CD4-positive, CD25-positive, alpha-beta regulatory T cell (primary cell): ENCODE results near the gene TROAP. TPM values are rescaled to one million over a fixed set of nuclear protein-coding genes. Genes with fewer than 3 reads are reported as not detected.

Experiments used
- ATAC-seq, 2 donors: fragments of 150-1000 bp; cut with Tn5 transposase; one replicate each; pipeline ENCODE4 v1.10.0; 2021; ENCODE audit warnings: low read depth in 2 of 2, moderate number of reproducible peaks in 2 of 2, moderate library complexity in 1 of 2
- DNase-seq, 3 donors: peaks; one replicate each; pipeline versions ENCODE4 v3.0.0 to v3.0.0-alpha.2; 2012 to 2022; ENCODE audit warnings: mixed read lengths in 1 of 3
- H3K27ac ChIP-seq: one replicate; pipeline ENCODE4 v1.7.0; 2013; ENCODE audit warnings: mild to moderate bottlenecking, low read length; ENCODE audit not compliant: insufficient read depth, poor library complexity, severe bottlenecking
- H3K27me3 ChIP-seq: one replicate; pipeline ENCODE4 v1.7.0; 2013; ENCODE audit warnings: low read length; ENCODE audit not compliant: control insufficient read depth, insufficient read depth
- H3K36me3 ChIP-seq: one replicate; pipeline ENCODE4 v1.7.0; 2013; ENCODE audit warnings: mild to moderate bottlenecking, low read length, moderate library complexity; ENCODE audit not compliant: control insufficient read depth, insufficient read depth
- H3K4me1 ChIP-seq: 2 replicates; pipeline ENCODE4 v1.7.0; 2013; ENCODE audit warnings: mild to moderate bottlenecking, low read length; ENCODE audit not compliant: insufficient read depth, control insufficient read depth, poor library complexity, severe bottlenecking
- H3K4me3 ChIP-seq: one replicate; pipeline ENCODE4 v1.7.0; 2013; ENCODE audit warnings: low read depth, mild to moderate bottlenecking, low read length, moderate library complexity
- H3K9me3 ChIP-seq, 2 experiments: 1 replicate in 1 of 2; 2 replicates in 1 of 2; pipeline ENCODE4 v1.7.0; 2013; ENCODE audit warnings: low read length in 2 of 2, mild to moderate bottlenecking in 1 of 2, moderate library complexity in 1 of 2; ENCODE audit not compliant: control insufficient read depth in 2 of 2
- H3K27ac Mint-ChIP-seq, 3 donors: one replicate each; pipeline ENCODE4 v1.8.0; 2020 to 2022; ENCODE audit warnings: mild to moderate bottlenecking in 3 of 3, mixed read lengths in 3 of 3, moderate library complexity in 2 of 3
- H3K27me3 Mint-ChIP-seq: one replicate; pipeline ENCODE4 v1.8.0; 2022; ENCODE audit warnings: mild to moderate bottlenecking, mixed read lengths
- H3K36me3 Mint-ChIP-seq: one replicate; pipeline ENCODE4 v1.8.0; 2020; ENCODE audit warnings: mixed read lengths
- H3K4me1 Mint-ChIP-seq, 4 donors: one replicate each; pipeline ENCODE4 v1.8.0; 2020 to 2022; ENCODE audit warnings: mixed read lengths in 4 of 4, mild to moderate bottlenecking in 1 of 4
- H3K4me3 Mint-ChIP-seq, 4 donors: one replicate each; pipeline ENCODE4 v1.8.0; 2020 to 2022; ENCODE audit warnings: mild to moderate bottlenecking in 4 of 4, mixed read lengths in 4 of 4, moderate library complexity in 3 of 4
- H3K9me3 Mint-ChIP-seq, 7 donors: one replicate each; pipeline ENCODE4 v1.8.0; 2020 to 2022; ENCODE audit warnings: mixed read lengths in 7 of 7, mild to moderate bottlenecking in 3 of 7, moderate library complexity in 2 of 7
- polyA plus RNA-seq, 4 donors: library from polyadenylated mRNA; unstranded; fragments of 300-500 nt; fragmentation: Illumina TruSeq; gene quantifications; one replicate each; pipeline ENCODE4 v1.2.3, GENCODE V29; 2021
- total RNA-seq: library from RNA; stranded (reverse); gene quantifications from one replicate; pipeline ENCODE4 v1.2.3, GENCODE V29; 2022

Gene TROAP
- total and polyA plus RNA-seq, 5 donors from 2014 or later: 2.0 to 8.8 (median 4.4) TPM

- Mint-ChIP-seq H3K4me1 (peaks cover 4 to 37% (median 10%) of the 10 kb centered on the region in 4 donors), H3K36me3 (no peaks in the 10 kb centered on the region), H3K4me3 (peak overlapping the region in 3 of 4 donors; percentile 41 to 68 (median 67)), H3K27ac (no peak overlapping the region), H3K9me3 (peaks cover 0 to 2% (median 0%) of the 10 kb centered on the region in 7 donors), H3K27me3 (peaks cover 80% of the 10 kb centered on the region)
- H3K4me1 ChIP-seq: peaks cover 38% of the 10 kb centered on the region
- DNase-seq: no peak
- H3K36me3 ChIP-seq: no peaks in the 10 kb centered on the region
- no peak for ATAC-seq
- H3K27ac ChIP-seq: no peak overlapping the region
- no peak overlapping the region for H3K4me3 ChIP-seq
- no peaks in the 10 kb centered on the region for H3K9me3 ChIP-seq
- H3K27me3 ChIP-seq: peaks cover 34% of the 10 kb centered on the region
Measured at GRCh38 chr12:49348781-49349180, 25.7 kb downstream of the TROAP start.

GRCh38 chr12:49349266-49349665, 26.2 kb downstream of the TROAP start:
- peak overlapping the region in 2 of 4 donors; percentile 41 to 68 for H3K4me3 Mint-ChIP-seq
- H3K9me3 Mint-ChIP-seq: peaks cover 0 to 2% (median 0%) of the 10 kb centered on the region in 7 donors
- peaks cover 4 to 32% (median 8%) of the 10 kb centered on the region in 4 donors for H3K4me1 Mint-ChIP-seq
- Histone ChIP-seq H3K4me3 (no peak overlapping the region), H3K27me3 (peaks cover 29% of the 10 kb centered on the region), H3K27ac (no peak overlapping the region), H3K4me1 (peaks cover 33% of the 10 kb centered on the region), H3K9me3 (no peaks in the 10 kb centered on the region), H3K36me3 (no peaks in the 10 kb centered on the region)
- H3K27ac Mint-ChIP-seq: no peak overlapping the region
- DNase-seq (no peak), ATAC-seq (no peak)
- peaks cover 79% of the 10 kb centered on the region for H3K27me3 Mint-ChIP-seq
- H3K36me3 Mint-ChIP-seq: no peaks in the 10 kb centered on the region

DNA sequence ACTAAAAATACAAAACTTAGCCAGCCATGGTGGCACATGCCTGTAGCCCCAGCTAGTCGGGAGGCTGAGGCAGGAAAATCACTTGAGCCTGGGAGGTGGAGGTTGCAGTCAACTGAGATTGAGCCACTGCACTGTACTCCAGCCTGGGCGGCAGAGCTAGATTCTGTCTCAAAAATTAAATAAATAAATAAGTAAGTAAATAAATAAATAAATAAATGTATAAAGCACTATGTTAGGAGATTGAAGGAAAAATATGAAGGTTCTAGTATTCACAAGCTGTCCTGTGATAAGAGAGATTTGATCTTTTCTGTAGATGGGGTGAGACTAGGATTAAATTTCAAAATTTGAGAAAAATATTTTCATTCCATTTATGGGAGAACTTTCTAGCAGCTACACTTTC, 29.3 kb downstream of the TROAP start:
- peaks cover 74% of the 10 kb centered on the region for H3K27me3 Mint-ChIP-seq
- H3K4me3 Mint-ChIP-seq: no peak overlapping the region
- H3K9me3 Mint-ChIP-seq: no peaks in the 10 kb centered on the region
- Histone ChIP-seq H3K36me3 (no peaks in the 10 kb centered on the region), H3K4me1 (peaks cover 8% of the 10 kb centered on the region), H3K27ac (no peak overlapping the region), H3K4me3 (no peak overlapping the region), H3K27me3 (peaks cover 22% of the 10 kb centered on the region), H3K9me3 (no peaks in the 10 kb centered on the region)
- no peak overlapping the region for H3K27ac Mint-ChIP-seq
- H3K4me1 Mint-ChIP-seq: peaks cover under 1 to 7% (median under 1%) of the 10 kb centered on the region in 4 donors
- no peaks in the 10 kb centered on the region for H3K36me3 Mint-ChIP-seq
- no peak for DNase-seq
- ATAC-seq: no peak

DNA sequence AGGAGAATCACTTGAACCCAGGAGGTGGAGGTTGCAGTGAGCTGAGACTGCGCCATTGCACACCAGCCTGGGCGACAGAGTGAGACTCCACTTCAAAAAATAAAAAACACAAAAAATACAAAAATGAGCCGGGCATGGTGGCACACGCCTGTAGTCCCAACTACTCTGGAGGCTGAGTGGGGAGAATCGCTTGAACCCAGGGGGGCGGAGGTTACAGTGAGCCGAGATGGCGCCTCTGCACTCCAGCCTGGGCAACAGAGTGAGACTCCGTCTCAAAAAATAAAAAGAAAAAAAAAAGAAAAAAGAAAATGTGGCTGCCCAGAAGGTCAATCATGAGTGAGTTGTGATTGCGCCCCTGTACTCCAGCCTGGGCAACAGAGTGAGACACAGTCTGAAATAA, 32.9 kb downstream of the TROAP start:
- H3K27me3 ChIP-seq: peaks cover 4% of the 10 kb centered on the region
- Mint-ChIP-seq H3K9me3 (no peaks in the 10 kb centered on the region), H3K4me1 (peaks cover 0 to 3% (median under 1%) of the 10 kb centered on the region in 4 donors), H3K27me3 (peaks cover 62% of the 10 kb centered on the region), H3K36me3 (no peaks in the 10 kb centered on the region), H3K4me3 (no peak overlapping the region), H3K27ac (no peak overlapping the region)
- DNase-seq: no peak
- H3K36me3 ChIP-seq: no peaks in the 10 kb centered on the region
- H3K27ac ChIP-seq: no peak overlapping the region
- ATAC-seq: no peak
- H3K9me3 ChIP-seq: no peaks in the 10 kb centered on the region
- no peaks in the 10 kb centered on the region for H3K4me1 ChIP-seq
- no peak overlapping the region for H3K4me3 ChIP-seq

GRCh38 chr12:49357103-49357678, 34.1 kb downstream of the TROAP start:
- Mint-ChIP-seq H3K27me3 (peaks cover 58% of the 10 kb centered on the region), H3K36me3 (no peaks in the 10 kb centered on the region), H3K4me3 (no peak overlapping the region), H3K9me3 (no peaks in the 10 kb centered on the region), H3K27ac (peak overlapping the region in 1 of 3 donors; percentile 48), H3K4me1 (peaks cover 0 to 3% (median under 1%) of the 10 kb centered on the region in 4 donors)
- Histone ChIP-seq H3K27me3 (peaks cover 2% of the 10 kb centered on the region), H3K9me3 (no peaks in the 10 kb centered on the region), H3K27ac (no peak overlapping the region), H3K4me1 (no peaks in the 10 kb centered on the region), H3K4me3 (no peak overlapping the region), H3K36me3 (no peaks in the 10 kb centered on the region)
- ATAC-seq (no peak), DNase-seq (peak in 1 of 3 donors; percentile 43)

DNA sequence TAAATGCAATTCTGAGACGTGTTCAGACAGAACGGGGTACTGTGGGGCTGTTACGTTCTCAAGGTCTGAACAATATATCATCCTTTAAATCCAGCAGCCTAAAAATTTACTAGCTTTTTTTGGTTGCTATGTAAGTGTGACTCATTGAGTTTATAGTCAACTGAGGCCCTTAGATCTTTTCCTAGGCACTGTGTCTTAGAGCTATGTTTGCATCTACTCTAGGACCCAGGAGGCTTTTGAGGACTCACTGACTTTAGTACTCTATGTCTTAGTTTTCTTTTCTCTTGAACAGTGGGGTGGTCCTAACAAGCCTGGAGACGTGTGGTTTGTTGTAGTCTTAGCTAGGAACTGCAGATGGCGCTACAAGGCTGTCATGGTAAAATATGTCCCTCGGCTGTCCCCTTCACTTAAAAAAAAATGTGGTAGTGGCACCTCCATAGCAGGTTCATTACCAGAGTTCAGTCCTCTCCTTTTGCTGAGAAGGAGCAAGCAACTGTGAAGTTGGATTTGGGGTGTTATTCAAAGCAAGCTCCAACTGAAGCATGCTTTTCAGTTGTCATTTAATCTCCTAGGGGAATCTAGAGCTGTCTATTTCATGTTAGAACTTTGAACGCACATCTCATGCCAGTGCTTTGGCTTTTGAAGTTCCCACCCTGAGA, 35.6 kb downstream of the TROAP start:
- H3K27ac Mint-ChIP-seq: no peak overlapping the region
- H3K27me3 Mint-ChIP-seq: peaks cover 48% of the 10 kb centered on the region
- H3K4me3 Mint-ChIP-seq: peak overlapping the region in 1 of 4 donors; percentile 3

DNA sequence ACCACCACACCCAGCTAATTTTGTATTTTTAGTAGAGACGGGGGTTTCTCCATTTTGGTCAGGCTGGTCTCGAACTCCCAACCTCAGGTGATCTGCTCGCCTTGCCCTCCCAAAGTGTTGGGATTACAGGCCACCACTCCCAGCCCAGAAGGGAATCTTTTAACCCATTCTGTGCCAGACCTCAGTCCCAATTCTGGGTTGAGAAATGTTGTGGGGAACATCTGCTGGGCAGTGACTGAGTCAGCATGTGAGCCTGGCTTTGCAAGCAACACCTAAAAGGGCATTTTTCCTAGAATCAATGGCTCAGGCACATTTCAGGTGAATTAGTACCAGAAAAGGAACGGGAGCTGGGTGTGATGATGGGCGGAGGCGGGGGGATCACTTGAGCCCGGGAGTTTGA, 36.6 kb downstream of the TROAP start:
- peaks cover 0 to 3% (median under 1%) of the 10 kb centered on the region in 4 donors for H3K4me1 Mint-ChIP-seq
- H3K27ac ChIP-seq: no peak overlapping the region
- ATAC-seq (no peak), DNase-seq (no peak)
- no peaks in the 10 kb centered on the region for H3K36me3 Mint-ChIP-seq
- H3K4me3 Mint-ChIP-seq: no peak overlapping the region
- H3K27me3 Mint-ChIP-seq: peaks cover 38% of the 10 kb centered on the region
- H3K9me3 ChIP-seq: no peaks in the 10 kb centered on the region
- peaks cover 2% of the 10 kb centered on the region for H3K27me3 ChIP-seq
- H3K4me1 ChIP-seq: no peaks in the 10 kb centered on the region
- H3K36me3 ChIP-seq: no peaks in the 10 kb centered on the region
- no peak overlapping the region for H3K27ac Mint-ChIP-seq
- no peaks in the 10 kb centered on the region for H3K9me3 Mint-ChIP-seq
- H3K4me3 ChIP-seq: no peak overlapping the region

More for the DNA sequence above, 35.6 kb downstream of the TROAP start:
- peaks cover 2% of the 10 kb centered on the region for H3K27me3 ChIP-seq
- Mint-ChIP-seq H3K4me1 (peaks cover 0 to 3% (median under 1%) of the 10 kb centered on the region in 4 donors), H3K36me3 (no peaks in the 10 kb centered on the region), H3K9me3 (no peaks in the 10 kb centered on the region)
- no peak overlapping the region for H3K27ac ChIP-seq
- H3K4me1 ChIP-seq: no peaks in the 10 kb centered on the region
- peak; percentile 75 to 85 for ATAC-seq
- H3K36me3 ChIP-seq: no peaks in the 10 kb centered on the region
- no peak overlapping the region for H3K4me3 ChIP-seq
- no peaks in the 10 kb centered on the region for H3K9me3 ChIP-seq
- peak in 2 of 3 donors; percentile 71 to 81 for DNase-seq
